Camera-type eye (tissue), 1 donor: ENCODE measurements around the gene ZNF765. TPM values are rescaled to one million over a fixed set of nuclear protein-coding genes. Genes with fewer than 3 reads are reported as not detected.

Experiments
- total RNA-seq: library from RNA; depleted of rRNA; stranded (reverse); fragments of >200 nt; gene quantifications from one replicate; pipeline ENCODE4 v1.2.3, GENCODE V29; 2014

ZNF765 gene
- total RNA-seq = 21.0 TPM

GRCh38 chr19:53394974-53395839 is at the start of gene ZNF765:
TSS of gene ZNF765 (plus strand) at chr19:53395149. CDS start at chr19:53398016, 2,867 bp downstream.

DNA sequence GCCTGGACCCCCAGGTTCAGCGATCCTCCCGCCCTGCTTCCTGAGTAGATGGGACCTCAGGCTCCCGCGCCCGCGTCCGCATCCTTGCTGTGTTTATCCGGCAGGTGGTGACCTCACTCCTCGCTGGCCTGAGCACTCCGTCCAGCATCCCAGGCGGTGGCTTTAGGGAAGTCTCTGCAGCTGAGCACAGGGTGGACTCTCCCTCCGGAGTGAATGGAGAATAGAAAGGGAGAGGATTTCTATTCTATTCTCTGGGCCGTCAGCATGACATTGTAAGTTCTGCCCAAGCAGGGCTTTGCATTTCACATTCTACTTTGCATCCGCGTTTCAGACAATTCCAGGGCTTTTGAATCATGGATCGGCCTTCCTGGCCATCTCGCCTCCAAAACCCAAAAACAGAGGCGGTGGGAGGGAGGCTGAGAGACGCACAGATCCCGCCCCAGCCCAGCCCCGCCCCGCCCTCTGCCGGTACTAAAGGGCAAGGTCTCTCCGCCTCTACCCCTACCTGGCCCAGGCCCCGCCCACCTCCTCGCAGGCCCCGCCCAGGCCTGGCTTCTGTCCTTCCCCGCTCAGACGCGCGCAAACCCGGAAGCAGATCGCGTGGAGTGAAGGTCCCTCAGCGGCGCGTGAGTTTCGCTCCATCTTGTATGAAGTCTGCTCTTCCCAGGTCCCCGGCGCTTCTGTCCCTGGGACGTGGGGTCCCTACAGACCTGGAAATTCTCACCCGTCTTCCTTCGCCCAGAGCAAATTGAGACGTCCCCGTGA is 29.6 kb upstream of the ZNF765 start, which contains the start of gene ZNF525:
Gene ZNF525, plus strand, starts transcription at position 572 of the 765 bp plus-strand sequence. CDS start 6,577 bp downstream, outside the sequence.

DNA sequence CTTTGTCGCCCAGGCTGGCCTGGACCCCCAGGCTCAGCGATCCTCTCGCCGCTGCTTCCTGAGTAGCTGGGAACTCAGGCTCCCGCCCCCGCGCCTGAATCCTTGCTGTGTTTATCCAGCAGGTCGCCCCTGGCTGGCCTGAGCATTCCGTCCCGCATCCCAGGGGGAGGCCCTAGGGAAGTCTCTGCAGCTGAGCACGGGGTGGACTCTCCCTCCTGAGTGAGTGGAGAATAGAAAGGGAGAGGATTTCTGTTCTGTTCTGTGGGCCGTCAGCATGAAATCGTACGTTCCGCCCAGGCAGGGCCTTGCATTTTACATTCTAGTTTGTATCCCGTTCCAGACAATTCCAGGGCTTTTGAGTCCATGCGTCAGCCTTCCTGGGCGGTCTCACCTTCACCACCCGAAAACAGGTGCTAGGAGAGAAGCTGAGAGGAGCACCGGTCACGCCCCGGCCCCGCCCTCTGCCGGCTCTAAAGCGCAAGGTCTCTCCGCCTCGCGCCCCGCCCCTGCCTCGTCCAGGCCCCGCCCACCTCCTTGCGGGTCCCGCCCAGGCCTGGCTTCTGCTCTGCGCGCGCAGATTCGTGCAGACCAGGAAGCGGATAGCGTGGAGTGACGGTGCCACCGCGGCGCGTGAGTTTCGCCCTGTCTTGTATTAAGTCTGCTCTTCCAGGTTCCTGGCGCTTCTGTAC is 36.6 kb downstream of the ZNF765 start, which contains the start of gene ZNF761:
Gene ZNF761, plus strand, starts transcription at position 586 of the 689 bp plus-strand sequence. CDS start 15,285 bp downstream, outside the sequence.

DNA sequence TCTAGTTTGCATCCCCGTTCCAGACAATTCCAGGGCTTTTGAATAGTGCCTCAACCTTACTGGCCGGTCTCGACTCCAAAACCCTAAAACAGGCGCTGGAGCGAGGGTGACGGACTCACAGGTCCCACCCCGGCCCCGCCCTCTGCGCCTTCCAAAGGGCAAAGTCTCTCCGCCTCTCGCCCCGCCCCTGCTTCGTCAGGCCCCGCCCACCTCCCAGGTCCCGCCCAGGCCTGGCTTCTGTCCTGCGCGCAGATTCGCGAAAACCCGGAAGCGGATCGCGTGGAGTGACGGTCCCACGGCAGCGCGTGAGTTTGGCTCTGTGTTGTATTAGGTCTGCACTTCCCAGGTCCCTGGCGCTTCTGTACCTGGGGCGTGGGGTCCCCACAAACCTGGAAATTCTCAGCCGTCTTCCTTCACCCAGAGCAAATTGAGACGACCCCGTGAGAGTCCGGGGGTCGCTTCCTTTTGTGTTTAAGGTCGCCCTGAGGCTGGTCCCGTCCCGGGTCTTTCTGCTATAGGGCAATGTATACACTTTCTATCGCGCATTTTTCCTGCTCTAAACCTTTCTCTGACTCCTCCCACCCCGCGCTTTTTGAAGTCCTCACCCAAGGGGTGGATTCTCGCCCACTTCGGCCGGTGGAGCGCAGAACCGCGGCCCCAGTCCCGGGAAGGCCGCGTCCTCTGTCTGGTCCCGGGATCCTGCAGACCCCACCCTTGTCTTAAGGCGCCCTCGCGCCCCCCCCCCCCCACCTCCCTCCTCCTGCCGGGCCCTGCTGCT is 72.7 kb downstream of the ZNF765 start, which contains the start of gene ZNF813:
Gene ZNF813, plus strand, starts transcription at position 249 of the 778 bp plus-strand sequence. CDS start 16,090 bp downstream, outside the sequence.

Other genes starting within 250 kb of the ZNF765 start
- gene ZNF347, start 236.1 kb upstream of the ZNF765 start, total RNA-seq = 22.3 TPM
- gene ZNF665, start 201.8 kb upstream of the ZNF765 start, total RNA-seq = 4.3 TPM
- 67.0 TPM for gene ZNF677, start 140.3 kb upstream of the ZNF765 start, total RNA-seq
- gene VN1R2, start 136.9 kb upstream of the ZNF765 start, total RNA-seq = not detected
- not detected for gene VN1R4, start 127.4 kb upstream of the ZNF765 start, total RNA-seq
- gene ZNF845, start 61.4 kb upstream of the ZNF765 start, total RNA-seq = 13.0 TPM
- 22.2 TPM for gene ZNF525, start 29.4 kb upstream of the ZNF765 start, total RNA-seq
- gene ZNF761, start 36.8 kb downstream of the ZNF765 start, total RNA-seq = 14.6 TPM
- 8.0 TPM for gene ZNF813, start 72.6 kb downstream of the ZNF765 start, total RNA-seq
- 34.2 TPM for gene ZNF331, start 143.0 kb downstream of the ZNF765 start, total RNA-seq
- not detected for gene DPRX, start 236.8 kb downstream of the ZNF765 start, total RNA-seq